ENCODE measurements around the gene MMAB.

DNA sequence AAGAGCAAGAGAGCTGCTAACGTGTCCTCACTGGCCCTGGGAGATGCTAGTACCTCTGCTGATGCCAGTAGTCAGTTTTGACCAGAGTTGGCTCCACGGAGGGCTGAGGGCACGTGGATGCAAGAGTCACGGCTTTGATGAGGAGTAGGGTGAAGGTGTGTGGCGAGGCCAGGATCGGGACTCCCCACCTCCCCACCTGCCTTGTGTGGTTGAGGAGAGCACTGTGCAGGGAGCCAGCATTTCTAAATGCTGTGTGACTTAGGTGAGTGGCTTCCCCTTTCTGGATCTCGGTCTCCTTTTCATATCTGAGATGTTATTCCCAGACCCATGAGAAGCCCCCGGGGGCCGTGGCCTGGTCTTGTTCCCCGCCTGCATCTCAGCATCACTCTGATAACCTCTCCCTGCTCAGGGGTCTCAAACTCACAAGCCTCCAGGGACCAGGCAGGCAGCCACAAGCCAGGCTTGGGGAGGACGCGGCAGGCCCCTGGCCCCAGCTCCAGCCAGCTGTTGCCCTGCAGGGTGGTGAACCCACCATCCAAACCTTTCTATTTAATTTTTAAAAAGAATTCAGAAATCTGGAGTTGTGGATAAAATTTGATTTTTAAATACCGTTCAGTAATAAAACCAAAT, 32.4 kb upstream of the MMAB start:
- no peak for TF ChIP-seq CTCF (conservative IDR thresholded peaks at IDR 0.05; ENCODE audit: low read depth, low read length)
- no peak for TF ChIP-seq EZH2 (IDR thresholded peaks at IDR 0.05; ENCODE audit: borderline replicate concordance, low read depth, low read length, poor library complexity, severe bottlenecking)
